GM18858 (cell line): ENCODE results near the gene KCP.

ENCODE experiments used
- ATAC-seq: cut with Tn5 transposase; IDR thresholded peaks from one replicate; pipeline ENCODE4 v1.9.1; 2021; ENCODE audit not compliant: unreplicated experiment

The KCP gene

DNA sequence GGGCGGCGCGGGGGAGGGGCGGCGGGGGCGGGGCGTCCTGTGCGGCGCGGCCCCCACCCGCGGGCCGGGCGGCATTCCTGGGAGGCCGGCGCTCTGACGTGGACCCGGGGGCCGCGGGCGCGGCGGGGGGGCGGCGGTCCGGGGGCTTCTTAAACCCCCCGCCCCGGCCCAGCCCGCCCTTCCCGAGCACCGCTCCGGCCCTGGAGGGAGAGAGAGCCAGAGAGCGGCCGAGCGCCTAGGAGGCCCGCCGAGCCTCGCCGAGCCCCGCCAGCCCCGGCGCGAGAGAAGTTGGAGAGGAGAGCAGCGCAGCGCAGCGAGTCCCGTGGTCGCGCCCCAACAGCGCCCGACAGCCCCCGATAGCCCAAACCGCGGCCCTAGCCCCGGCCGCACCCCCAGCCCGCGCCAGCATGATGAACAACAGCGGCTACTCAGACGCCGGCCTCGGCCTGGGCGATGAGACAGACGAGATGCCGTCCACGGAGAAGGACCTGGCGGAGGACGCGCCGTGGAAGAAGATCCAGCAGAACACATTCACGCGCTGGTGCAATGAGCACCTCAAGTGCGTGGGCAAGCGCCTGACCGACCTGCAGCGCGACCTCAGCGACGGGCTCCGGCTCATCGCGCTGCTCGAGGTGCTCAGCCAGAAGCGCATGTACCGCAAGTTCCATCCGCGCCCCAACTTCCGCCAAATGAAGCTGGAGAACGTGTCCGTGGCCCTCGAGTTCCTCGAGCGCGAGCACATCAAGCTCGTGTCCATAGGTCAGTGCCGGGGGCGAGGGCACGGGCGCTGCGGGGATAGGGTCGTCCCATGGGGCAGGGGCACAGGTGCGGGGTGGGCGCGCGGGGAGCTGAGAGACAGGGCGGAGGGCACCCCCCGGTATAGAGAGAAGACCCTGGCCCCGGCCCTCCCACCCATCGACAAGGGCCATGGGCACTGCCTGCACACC is 80.0 kb downstream of the KCP start, which contains the start of gene FLNC:
Gene FLNC (plus strand): TSS at position 176 of the 947 bp plus-strand sequence. CDS start 232 bp downstream, at position 408.
- ATAC-seq: no peak

DNA sequence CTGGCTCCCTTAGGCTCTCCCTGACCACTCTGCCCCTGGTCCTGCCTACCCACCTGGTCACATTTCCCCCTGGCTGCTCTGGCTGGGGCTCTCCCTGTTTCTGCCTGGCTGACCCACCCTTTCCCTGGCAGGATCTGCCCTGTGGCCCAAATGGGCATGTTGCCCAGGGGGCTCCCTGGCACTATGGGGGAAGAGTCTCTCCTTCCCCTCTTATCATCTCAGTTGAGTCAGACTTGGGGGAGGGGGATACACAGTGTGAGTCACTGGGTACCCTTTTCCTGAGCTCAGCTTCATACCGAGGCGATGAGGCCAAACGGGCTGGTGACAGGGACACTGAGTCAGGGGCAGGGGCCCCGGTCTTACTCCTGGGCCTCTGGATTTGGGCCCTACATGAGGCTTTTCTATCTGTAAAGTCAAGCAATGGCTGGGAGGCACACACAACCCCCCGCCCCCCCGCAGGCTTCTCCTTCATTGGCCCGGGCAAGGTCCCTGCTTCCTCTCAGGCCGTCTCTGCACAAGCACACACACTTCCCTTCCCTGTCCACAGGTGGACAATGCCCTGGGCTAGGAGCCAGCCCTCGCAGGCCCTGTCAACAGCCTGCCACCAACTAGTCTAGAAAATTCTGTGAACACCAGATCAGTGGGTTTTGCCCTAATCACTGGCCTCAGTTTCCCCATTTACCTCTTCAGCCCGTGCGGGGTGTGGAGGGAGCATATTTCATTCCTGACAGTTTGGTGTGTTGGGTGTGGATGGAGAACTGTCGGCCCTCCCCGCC is 80.9 kb downstream of the KCP start:
- no peak for ATAC-seq

DNA sequence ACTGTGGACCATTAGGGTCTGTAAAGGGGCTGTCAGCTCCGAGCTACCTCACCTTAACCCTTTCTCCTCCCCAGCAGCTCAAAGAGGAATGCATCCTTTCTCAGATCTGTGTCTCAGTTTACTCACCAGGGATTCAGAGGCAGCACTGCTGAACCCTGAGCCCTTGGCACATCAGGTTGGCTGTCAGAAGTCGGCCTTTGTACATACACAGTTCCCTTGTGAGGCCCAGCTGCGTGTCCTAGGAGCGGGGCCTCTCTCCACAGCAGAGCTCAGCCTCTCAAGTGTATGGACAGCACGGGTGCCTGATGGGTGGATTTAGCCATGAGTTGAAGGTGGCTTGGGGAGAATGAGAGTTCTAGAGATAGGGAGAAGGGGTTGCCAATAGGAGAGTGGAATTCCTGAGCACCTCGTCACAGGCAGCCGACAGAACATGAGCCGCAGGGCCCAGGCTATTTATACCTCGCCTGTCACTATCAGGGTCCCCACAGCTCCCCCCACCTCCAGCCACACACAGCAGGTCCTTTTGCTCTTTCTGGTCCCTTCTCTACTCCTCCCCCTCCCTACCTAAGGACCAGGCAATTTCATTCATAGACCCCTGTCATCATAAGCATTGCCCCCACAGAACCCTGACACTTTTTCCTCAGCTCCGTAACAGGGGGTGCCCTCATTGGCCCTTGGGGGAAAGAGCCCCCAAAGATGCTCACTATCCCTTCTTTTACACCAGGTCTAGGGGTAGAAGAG is 82.4 kb downstream of the KCP start:
- no peak for ATAC-seq

DNA sequence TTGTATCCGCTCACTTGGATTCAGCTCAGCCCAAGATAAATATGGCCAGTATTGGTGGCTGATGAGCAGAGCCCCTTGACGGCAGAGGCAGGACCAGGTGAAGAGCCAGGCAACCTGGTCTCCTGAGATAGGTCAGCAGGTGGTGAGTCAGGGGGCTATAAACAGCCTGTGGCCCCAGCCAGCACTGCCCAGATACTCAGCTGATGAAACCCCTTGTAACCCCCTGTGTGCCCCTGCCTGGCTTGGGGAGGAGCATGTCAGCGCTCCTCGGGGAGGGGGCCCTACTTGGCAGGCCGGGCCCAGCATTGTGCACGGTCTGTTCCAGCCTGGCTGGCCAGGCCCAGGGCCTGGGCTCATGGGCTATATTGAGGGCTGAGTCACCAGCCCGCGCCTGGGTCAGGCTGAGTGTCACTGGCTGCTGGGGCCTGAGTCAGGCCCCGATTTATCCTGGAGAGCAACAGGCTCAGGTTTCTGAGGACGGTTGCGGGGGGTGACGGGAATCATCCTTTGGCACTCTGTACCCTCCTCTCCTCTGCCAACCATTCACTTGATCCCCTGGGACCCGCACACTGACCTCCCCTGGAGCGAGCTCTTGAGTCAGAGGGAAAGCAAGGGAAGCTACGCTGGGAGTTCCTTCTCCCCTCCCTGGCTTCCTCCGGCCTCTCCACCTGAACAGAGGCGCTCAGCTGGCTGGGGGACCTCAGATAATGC is 83.1 kb downstream of the KCP start:
- no peak for ATAC-seq

DNA sequence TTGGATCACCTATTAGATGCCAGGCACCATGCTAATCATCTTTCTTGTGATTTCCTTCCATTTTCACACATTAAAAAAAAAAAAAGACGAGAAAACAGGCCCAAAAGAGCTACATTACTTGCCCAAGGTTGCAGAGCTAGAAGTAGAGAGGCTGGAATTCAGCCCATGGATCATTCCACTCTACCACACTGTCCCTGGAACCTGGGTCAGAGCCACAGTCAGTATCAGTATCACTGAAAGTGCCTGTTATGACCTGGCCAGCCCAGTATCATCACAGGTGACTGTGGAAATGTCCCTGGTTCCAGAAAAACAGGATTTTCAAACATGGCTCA is 83.6 kb downstream of the KCP start:
- no peak for ATAC-seq
